Progenitor cell of endocrine pancreas (in vitro differentiated cells): ENCODE results near the gene ZBTB47. TPM values are rescaled to one million over a fixed set of nuclear protein-coding genes. Genes with fewer than 3 reads are reported as not detected.

ENCODE experiments used
- DNase-seq: peaks from one replicate; pipeline ENCODE4 v3.0.0; 2021; ENCODE audit warnings: low spot score; ENCODE audit not compliant: unreplicated experiment
- H3K27ac Mint-ChIP-seq: 2 replicates; pipeline ENCODE4 v1.8.0; 2021; ENCODE audit warnings: mild to moderate bottlenecking, moderate library complexity, mixed read lengths
- H3K27me3 Mint-ChIP-seq: 2 replicates; pipeline ENCODE4 v1.8.0; 2021; ENCODE audit warnings: mixed read lengths
- H3K36me3 Mint-ChIP-seq: 2 replicates; pipeline ENCODE4 v1.8.0; 2022; ENCODE audit warnings: mixed read lengths; ENCODE audit not compliant: insufficient read depth
- H3K4me1 Mint-ChIP-seq: 2 replicates; pipeline ENCODE4 v1.8.0; 2021; ENCODE audit warnings: low read depth, mixed read lengths
- H3K4me3 Mint-ChIP-seq: 2 replicates; pipeline ENCODE4 v1.8.0; 2021; ENCODE audit warnings: low read depth, mild to moderate bottlenecking, moderate library complexity, mixed read lengths
- H3K9me3 Mint-ChIP-seq: 2 replicates; pipeline ENCODE4 v1.8.0; 2021; ENCODE audit warnings: low read depth, mixed read lengths
- CTCF ChIP-seq: fragments of 200-600 bp; sonication (generic); IDR thresholded peaks from one replicate; pipeline ENCODE4 v1.5.0; 2021; ENCODE audit warnings: antibody characterized with exemption, mild to moderate bottlenecking; ENCODE audit not compliant: unreplicated experiment
- total RNA-seq: library from RNA; stranded (reverse); gene quantifications from 2 replicates; pipeline ENCODE4 v1.2.1, GENCODE V29; 2021

ZBTB47 gene
- total RNA-seq, 1 donor from 2014 or later = 9.7 TPM

GRCh38 chr3:42707620-42708355, 54.3 kb downstream of the ZBTB47 start:
- no peaks in the 10 kb centered on the region for H3K36me3 Mint-ChIP-seq
- TF ChIP-seq CTCF = no peak
- no peaks in the 10 kb centered on the region for H3K27me3 Mint-ChIP-seq
- no peaks in the 10 kb centered on the region for H3K9me3 Mint-ChIP-seq
- no peak for DNase-seq
- no peak overlapping the region for H3K27ac Mint-ChIP-seq
- no peak overlapping the region for H3K4me3 Mint-ChIP-seq
- no peaks in the 10 kb centered on the region for H3K4me1 Mint-ChIP-seq

- no peaks in the 10 kb centered on the region for H3K9me3 Mint-ChIP-seq
- H3K4me3 Mint-ChIP-seq = no peak overlapping the region
- H3K27ac Mint-ChIP-seq = no peak overlapping the region
- H3K27me3 Mint-ChIP-seq = no peaks in the 10 kb centered on the region
- no peaks in the 10 kb centered on the region for H3K36me3 Mint-ChIP-seq
- DNase-seq = no peak
- TF ChIP-seq CTCF = no peak
- no peaks in the 10 kb centered on the region for H3K4me1 Mint-ChIP-seq
These were observed 55.2 kb downstream of the ZBTB47 start for GRCh38 chr3:42708611-42709151.

DNA sequence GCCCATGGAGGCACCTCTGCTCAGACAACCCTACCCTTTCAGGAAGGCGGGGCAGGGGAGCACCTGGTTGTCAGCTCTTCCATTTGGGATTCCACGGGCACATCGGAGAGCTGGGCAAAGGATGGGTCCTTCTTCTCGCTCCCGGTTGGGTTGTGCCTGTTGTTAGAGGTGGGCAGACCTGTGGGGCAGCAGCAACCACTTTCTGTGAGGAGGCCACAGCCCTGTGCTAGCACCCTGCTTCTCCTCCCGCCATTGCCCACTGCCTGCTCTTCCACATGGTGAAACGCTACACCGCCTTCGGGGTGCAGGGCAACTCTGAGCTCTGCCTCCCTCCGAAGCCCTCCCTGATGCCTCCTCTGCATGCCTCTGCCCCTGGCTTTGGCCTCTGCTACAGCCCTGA, 56.1 kb downstream of the ZBTB47 start:
- Mint-ChIP-seq H3K4me1 (no peaks in the 10 kb centered on the region), H3K9me3 (no peaks in the 10 kb centered on the region), H3K4me3 (no peak overlapping the region), H3K27ac (no peak overlapping the region), H3K36me3 (no peaks in the 10 kb centered on the region), H3K27me3 (no peaks in the 10 kb centered on the region)
- TF ChIP-seq CTCF = no peak
- no peak for DNase-seq

- no peak for DNase-seq
- no peaks in the 10 kb centered on the region for H3K36me3 Mint-ChIP-seq
- H3K27ac Mint-ChIP-seq = no peak overlapping the region
- no peak overlapping the region for H3K4me3 Mint-ChIP-seq
- H3K27me3 Mint-ChIP-seq = no peaks in the 10 kb centered on the region
- H3K4me1 Mint-ChIP-seq = no peaks in the 10 kb centered on the region
- no peak for TF ChIP-seq CTCF
- H3K9me3 Mint-ChIP-seq = no peaks in the 10 kb centered on the region
These were observed 57.0 kb downstream of the ZBTB47 start for GRCh38 chr3:42710323-42711021.

GRCh38 chr3:42711491-42712343, 58.2 kb downstream of the ZBTB47 start:
- H3K27ac Mint-ChIP-seq = no peak overlapping the region
- H3K36me3 Mint-ChIP-seq = no peaks in the 10 kb centered on the region
- no peak overlapping the region for H3K4me3 Mint-ChIP-seq
- DNase-seq = no peak
- H3K27me3 Mint-ChIP-seq = no peaks in the 10 kb centered on the region
- H3K9me3 Mint-ChIP-seq = no peaks in the 10 kb centered on the region
- peak; percentile 6 for TF ChIP-seq CTCF
- H3K4me1 Mint-ChIP-seq = no peaks in the 10 kb centered on the region
